Thyroid gland (tissue), 4 donors: ENCODE measurements around the gene SPOPL.
"Not testable (repeated sequence)": the region's sequence is repeated elsewhere in the genome, so short reads cannot be mapped to it uniquely, and the experiment has no call there.

ENCODE experiments used
- POLR2A ChIP-seq, 2 donors: fragments of 450-650 bp; IDR thresholded peaks; one replicate each; pipeline ENCODE4 v1.6.1; 2017; ENCODE audit warnings: antibody characterized with exemption in 2 of 2, mild to moderate bottlenecking in 2 of 2, moderate library complexity in 1 of 2
- TF ChIP-seq, protein P1 (sequence below), 6 experiments: fragments of 200-600 bp in 3 of 6; fragments of 450-650 bp in 3 of 6; sonication (generic) in 3 of 6; IDR thresholded peaks; one replicate each; pipeline ENCODE4 v1.5.1; 2016 to 2019; ENCODE audit warnings: antibody characterized with exemption in 6 of 6, mild to moderate bottlenecking in 2 of 6, inconsistent platforms in 1 of 6, moderate library complexity in 1 of 6

DNA sequence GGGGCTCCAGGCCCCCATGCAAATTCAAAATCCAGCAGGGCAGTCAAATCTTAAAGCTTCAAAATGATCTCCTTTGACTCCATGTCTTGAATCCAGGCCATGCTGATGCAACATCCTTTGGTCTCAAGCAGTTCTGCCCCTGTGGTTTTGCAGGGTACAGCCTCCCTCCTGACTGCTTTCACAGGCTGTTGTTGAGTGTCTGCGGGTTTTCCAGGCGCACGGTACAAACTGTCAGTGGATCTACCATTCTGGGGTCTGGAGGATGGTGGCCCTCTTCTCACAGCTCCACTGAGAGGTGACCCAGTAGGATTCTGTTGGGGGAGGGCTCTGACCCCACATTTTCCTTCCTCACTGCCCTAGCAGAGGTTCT is 22.1 kb downstream of the SPOPL start:
- TF ChIP-seq, protein P1, sequence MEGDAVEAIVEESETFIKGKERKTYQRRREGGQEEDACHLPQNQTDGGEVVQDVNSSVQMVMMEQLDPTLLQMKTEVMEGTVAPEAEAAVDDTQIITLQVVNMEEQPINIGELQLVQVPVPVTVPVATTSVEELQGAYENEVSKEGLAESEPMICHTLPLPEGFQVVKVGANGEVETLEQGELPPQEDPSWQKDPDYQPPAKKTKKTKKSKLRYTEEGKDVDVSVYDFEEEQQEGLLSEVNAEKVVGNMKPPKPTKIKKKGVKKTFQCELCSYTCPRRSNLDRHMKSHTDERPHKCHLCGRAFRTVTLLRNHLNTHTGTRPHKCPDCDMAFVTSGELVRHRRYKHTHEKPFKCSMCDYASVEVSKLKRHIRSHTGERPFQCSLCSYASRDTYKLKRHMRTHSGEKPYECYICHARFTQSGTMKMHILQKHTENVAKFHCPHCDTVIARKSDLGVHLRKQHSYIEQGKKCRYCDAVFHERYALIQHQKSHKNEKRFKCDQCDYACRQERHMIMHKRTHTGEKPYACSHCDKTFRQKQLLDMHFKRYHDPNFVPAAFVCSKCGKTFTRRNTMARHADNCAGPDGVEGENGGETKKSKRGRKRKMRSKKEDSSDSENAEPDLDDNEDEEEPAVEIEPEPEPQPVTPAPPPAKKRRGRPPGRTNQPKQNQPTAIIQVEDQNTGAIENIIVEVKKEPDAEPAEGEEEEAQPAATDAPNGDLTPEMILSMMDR (IDR thresholded peaks at IDR 0.05): not testable (repeated sequence)
- not testable (repeated sequence) for TF ChIP-seq POLR2A (IDR thresholded peaks at IDR 0.05)
